Measurements from ENCODE around the gene ALAD. TPM values are rescaled to one million over a fixed set of nuclear protein-coding genes. Genes with fewer than 3 reads are reported as not detected.

ALAD gene
- total and polyA plus RNA-seq, 2 of the 13 experiments (the other 11 are each of a cell fraction or from before 2014, with no cell fraction given), result 21.8 to 30.1 TPM

DNA sequence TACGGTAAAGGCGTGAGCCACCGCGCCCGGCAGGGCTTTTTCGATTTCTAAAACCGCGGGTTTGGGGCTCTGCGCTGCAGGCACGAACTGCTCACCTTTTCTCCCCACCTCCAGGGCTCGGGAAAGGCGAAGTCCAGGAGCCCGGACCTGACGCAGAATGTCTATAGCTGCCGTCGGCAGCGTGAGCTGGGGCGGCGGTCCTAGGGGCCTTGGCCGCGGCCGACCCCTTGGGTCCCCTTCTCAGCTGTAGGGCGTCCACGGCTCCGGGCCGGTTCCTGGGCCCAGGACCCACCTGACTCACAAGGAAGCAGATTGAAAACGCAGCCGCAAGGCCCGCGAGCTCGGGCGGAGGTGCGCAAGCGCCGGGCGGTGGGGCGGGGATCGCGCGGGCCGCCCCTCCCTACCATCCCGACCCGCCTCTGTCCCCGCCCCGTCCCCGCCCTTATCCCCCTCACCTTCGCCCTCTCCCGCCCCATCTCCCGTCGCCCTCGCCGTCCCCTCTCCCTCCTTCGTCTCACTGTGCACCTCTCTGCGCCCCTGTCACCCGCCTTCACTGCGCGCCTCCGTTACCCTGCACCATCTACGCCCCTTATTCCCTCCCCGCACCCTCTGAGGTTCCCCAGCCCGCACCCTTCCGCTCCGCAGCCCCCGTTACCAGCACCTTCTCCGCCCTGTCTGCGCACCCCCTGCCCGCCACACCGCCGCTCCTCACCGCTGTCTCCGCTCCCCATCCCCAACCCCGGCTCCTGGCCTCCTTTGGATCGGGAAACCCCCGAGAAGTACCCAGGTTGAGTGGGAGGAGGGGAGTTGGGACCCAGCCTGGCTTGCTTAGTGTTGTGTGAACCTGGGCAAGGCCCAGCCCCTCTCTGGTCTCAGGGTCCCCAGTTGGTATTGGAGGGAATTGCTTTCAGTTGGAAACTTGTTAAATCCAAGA is 24.2 kb downstream of the ALAD start, which contains the start of gene HDHD3 (continued):
- TF ChIP-seq NAIF1 (CRISPR knock-in tag; IDR thresholded peaks at IDR 0.05; ENCODE audit: borderline replicate concordance) (peak; percentile 70; the same call in 1 of the 2 replicates), ZNF207 (IDR thresholded peaks at IDR 0.05; ENCODE audit: borderline replicate concordance) (no peak), ZNF546 (CRISPR knock-in tag; conservative IDR thresholded peaks at IDR 0.05) (peak; percentile 79; the same call in 1 of the 2 replicates), KDM6A (CRISPR knock-in tag; IDR thresholded peaks at IDR 0.05; ENCODE audit: low read depth) (peak; percentile 15; the same call in 1 of the 2 replicates), RBFOX2 (IDR thresholded peaks at IDR 0.05; ENCODE audit: low read depth, low read length) (peak; percentile 89), ZNF275 (CRISPR knock-in tag; IDR thresholded peaks at IDR 0.05; ENCODE audit: borderline replicate concordance) (peak; percentile 81), PPARG (CRISPR knock-in tag; conservative IDR thresholded peaks at IDR 0.05) (0 out of 2 replicates have a peak, but pooled peaks have one; percentile 28), MBD4 (IDR thresholded peaks at IDR 0.05; ENCODE audit: borderline replicate concordance, low read length) (no peak), CBX2 (IDR thresholded peaks at IDR 0.05; ENCODE audit: low read depth, low read length) (no peak), CBX2 (CRISPR knock-in tag; IDR thresholded peaks at IDR 0.05; ENCODE audit: low read depth) (no peak), CSRNP1 (CRISPR knock-in tag; IDR thresholded peaks at IDR 0.05) (peak; percentile 53; the same call in 1 of the 2 replicates), ZBTB46 (CRISPR knock-in tag; IDR thresholded peaks at IDR 0.05; ENCODE audit: borderline replicate concordance) (no peak), GABPA (IDR thresholded peaks at IDR 0.05; ENCODE audit: low read depth, low read length) (no peak), GABPA (CRISPR knock-in tag; IDR thresholded peaks at IDR 0.05; ENCODE audit: low read depth) (no peak), XRCC5 (optimal IDR thresholded peaks at IDR 0.05; ENCODE audit: low read length) (no peak), ZNF451 (CRISPR knock-in tag; IDR thresholded peaks at IDR 0.05) (peak; percentile 31; the same call in 1 of the 2 replicates), TCF7 (IDR thresholded peaks at IDR 0.05; ENCODE audit: low read depth) (no peak), ZSCAN5A (CRISPR knock-in tag; IDR thresholded peaks at IDR 0.05; ENCODE audit: borderline replicate concordance) (no peak), PCBP2 (optimal IDR thresholded peaks at IDR 0.05; ENCODE audit: low read depth, low read length, poor library complexity, severe bottlenecking) (no peak), ZNF136 (CRISPR knock-in tag; IDR thresholded peaks at IDR 0.05; ENCODE audit: low read depth) (no peak), SALL1 (CRISPR knock-in tag; IDR thresholded peaks at IDR 0.05) (peak; percentile 35)
- TF ChIP-seq, protein P1, sequence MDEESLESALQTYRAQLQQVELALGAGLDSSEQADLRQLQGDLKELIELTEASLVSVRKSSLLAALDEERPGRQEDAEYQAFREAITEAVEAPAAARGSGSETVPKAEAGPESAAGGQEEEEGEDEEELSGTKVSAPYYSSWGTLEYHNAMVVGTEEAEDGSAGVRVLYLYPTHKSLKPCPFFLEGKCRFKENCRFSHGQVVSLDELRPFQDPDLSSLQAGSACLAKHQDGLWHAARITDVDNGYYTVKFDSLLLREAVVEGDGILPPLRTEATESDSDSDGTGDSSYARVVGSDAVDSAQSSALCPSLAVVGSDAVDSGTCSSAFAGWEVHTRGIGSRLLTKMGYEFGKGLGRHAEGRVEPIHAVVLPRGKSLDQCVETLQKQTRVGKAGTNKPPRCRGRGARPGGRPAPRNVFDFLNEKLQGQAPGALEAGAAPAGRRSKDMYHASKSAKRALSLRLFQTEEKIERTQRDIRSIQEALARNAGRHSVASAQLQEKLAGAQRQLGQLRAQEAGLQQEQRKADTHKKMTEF (CRISPR knock-in tag; IDR thresholded peaks at IDR 0.05), result peak; percentile 88

All from HepG2 (cell line).